ENCODE measurements around the gene GALNT2.

GALNT2 gene

DNA sequence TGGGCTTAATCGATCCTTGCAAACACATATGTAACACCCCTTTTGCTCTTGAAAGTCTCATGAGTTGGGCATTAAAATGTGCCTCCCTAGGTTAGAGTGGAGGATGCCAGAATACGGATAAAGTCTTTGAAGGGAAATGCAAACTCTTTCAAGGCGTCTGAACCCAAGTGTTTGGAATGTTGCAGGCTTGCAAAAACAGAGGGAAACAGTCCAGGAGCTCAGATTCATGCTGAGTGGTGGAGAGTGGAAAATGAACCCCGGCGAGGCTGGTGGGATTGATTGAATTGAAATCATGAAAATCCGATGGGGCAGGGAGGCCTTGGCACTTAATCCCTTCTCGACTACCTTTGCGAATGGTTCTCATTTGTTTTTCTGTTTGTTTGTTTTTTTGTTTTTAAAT, 183.6 kb downstream of the GALNT2 start:
- TF ChIP-seq CTCF (IDR thresholded peaks at IDR 0.05) = no peak
- H3K36me3 ChIP-seq (ENCODE audit: control insufficient read depth, insufficient read depth, low read length) = no peaks in the 10 kb centered on the region
- H3K4me2 ChIP-seq (ENCODE audit: low read length) = no peak overlapping the region
- H3K9me3 ChIP-seq (ENCODE audit: control insufficient read depth, low read length) = no peaks in the 10 kb centered on the region
- H3K27ac ChIP-seq = no peak overlapping the region
- H3K9ac ChIP-seq = no peak overlapping the region
- no peaks in the 10 kb centered on the region for H3K79me2 ChIP-seq
- H3K4me1 ChIP-seq = no peaks in the 10 kb centered on the region
- H3K27me3 ChIP-seq (ENCODE audit: control insufficient read depth, insufficient read depth, low read length) = no peaks in the 10 kb centered on the region
- no peak overlapping the region for H2AFZ ChIP-seq
- H3K4me3 ChIP-seq (ENCODE audit: low read depth, low read length) = no peak overlapping the region

GRCh38 chr1:230251644-230252191, 184.7 kb downstream of the GALNT2 start:
- Histone ChIP-seq H3K9me3 (ENCODE audit: control insufficient read depth, low read length) (no peaks in the 10 kb centered on the region), H3K4me2 (ENCODE audit: low read length) (no peak overlapping the region), H2AFZ (no peak overlapping the region), H3K27me3 (ENCODE audit: control insufficient read depth, insufficient read depth, low read length) (no peaks in the 10 kb centered on the region), H3K27ac (no peak overlapping the region), H3K36me3 (ENCODE audit: control insufficient read depth, insufficient read depth, low read length) (no peaks in the 10 kb centered on the region), H3K4me3 (ENCODE audit: low read depth, low read length) (no peak overlapping the region), H3K9ac (no peak overlapping the region), H3K4me1 (no peaks in the 10 kb centered on the region), H3K79me2 (no peaks in the 10 kb centered on the region)
- TF ChIP-seq CTCF (IDR thresholded peaks at IDR 0.05) = no peak

DNA sequence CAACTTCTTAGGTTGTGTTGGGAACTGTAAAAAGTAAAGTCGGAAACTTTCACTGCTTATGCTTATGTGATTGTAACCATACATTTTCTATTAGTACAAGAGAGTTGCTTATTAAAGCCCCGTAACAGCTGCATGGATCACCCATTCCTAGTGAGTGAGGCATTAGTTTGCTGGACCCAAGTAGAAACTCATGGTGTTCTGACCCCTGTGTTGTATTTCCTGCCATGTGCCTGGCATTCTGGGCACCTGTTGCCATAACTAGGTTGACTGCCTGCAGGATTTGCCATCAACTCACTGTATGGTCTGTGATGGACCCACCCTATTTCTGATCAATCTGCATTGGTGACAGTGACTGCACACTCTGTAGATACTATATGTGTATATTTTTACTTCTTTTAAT, 186.1 kb downstream of the GALNT2 start:
- Histone ChIP-seq H3K4me1 (no peaks in the 10 kb centered on the region), H3K4me3 (ENCODE audit: low read depth, low read length) (no peak overlapping the region), H3K27me3 (ENCODE audit: control insufficient read depth, insufficient read depth, low read length) (no peaks in the 10 kb centered on the region), H3K27ac (no peak overlapping the region), H3K36me3 (ENCODE audit: control insufficient read depth, insufficient read depth, low read length) (no peaks in the 10 kb centered on the region), H3K9me3 (ENCODE audit: control insufficient read depth, low read length) (no peaks in the 10 kb centered on the region), H3K9ac (no peak overlapping the region), H2AFZ (no peak overlapping the region), H3K79me2 (no peaks in the 10 kb centered on the region), H3K4me2 (ENCODE audit: low read length) (no peak overlapping the region)
- no peak for TF ChIP-seq CTCF (IDR thresholded peaks at IDR 0.05)

GRCh38 chr1:230254265-230254664, 187.2 kb downstream of the GALNT2 start:
- no peak overlapping the region for H3K9ac ChIP-seq
- H3K4me2 ChIP-seq (ENCODE audit: low read length) = no peak overlapping the region
- H3K27me3 ChIP-seq (ENCODE audit: control insufficient read depth, insufficient read depth, low read length) = no peaks in the 10 kb centered on the region
- no peaks in the 10 kb centered on the region for H3K79me2 ChIP-seq
- no peak overlapping the region for H2AFZ ChIP-seq
- no peak for TF ChIP-seq CTCF (IDR thresholded peaks at IDR 0.05)
- H3K4me1 ChIP-seq = no peaks in the 10 kb centered on the region
- no peak overlapping the region for H3K4me3 ChIP-seq (ENCODE audit: low read depth, low read length)
- H3K27ac ChIP-seq = no peak overlapping the region
- no peaks in the 10 kb centered on the region for H3K9me3 ChIP-seq (ENCODE audit: control insufficient read depth, low read length)
- no peaks in the 10 kb centered on the region for H3K36me3 ChIP-seq (ENCODE audit: control insufficient read depth, insufficient read depth, low read length)

DNA sequence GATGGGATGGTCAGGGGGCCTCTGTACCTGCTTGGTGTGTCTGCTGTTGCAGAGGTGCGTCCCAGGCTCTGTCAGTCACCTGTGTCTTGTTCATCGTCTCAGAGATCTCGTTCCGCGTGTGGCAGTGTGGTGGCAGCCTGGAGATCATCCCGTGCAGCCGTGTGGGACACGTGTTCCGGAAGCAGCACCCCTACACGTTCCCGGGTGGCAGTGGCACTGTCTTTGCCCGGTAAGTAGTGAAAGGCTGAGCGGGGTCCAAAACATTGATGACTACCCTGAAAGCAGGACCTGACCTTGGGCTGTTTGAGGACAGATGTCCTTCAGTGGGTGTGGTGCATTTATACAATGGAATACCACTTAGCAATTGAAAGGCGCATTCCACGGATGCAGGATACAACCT, 188.1 kb downstream of the GALNT2 start:
- no peaks in the 10 kb centered on the region for H3K9me3 ChIP-seq (ENCODE audit: control insufficient read depth, low read length)
- H3K27me3 ChIP-seq (ENCODE audit: control insufficient read depth, insufficient read depth, low read length) = no peaks in the 10 kb centered on the region
- no peak overlapping the region for H3K9ac ChIP-seq
- H3K79me2 ChIP-seq = no peaks in the 10 kb centered on the region
- no peaks in the 10 kb centered on the region for H3K4me1 ChIP-seq
- H2AFZ ChIP-seq = no peak overlapping the region
- no peaks in the 10 kb centered on the region for H3K36me3 ChIP-seq (ENCODE audit: control insufficient read depth, insufficient read depth, low read length)
- H3K4me2 ChIP-seq (ENCODE audit: low read length) = no peak overlapping the region
- H3K27ac ChIP-seq = no peak overlapping the region
- TF ChIP-seq CTCF (IDR thresholded peaks at IDR 0.05) = no peak
- H3K4me3 ChIP-seq (ENCODE audit: low read depth, low read length) = no peak overlapping the region

Measured in parathyroid adenoma (tissue), 2 donors.